ENCODE results near the gene IFNA7.
"Not testable (repeated sequence)": the region's sequence is repeated elsewhere in the genome, so short reads cannot be mapped to it uniquely, and the experiment has no call there.

IFNA7 gene

GRCh38 chr9:21174671-21175070 lies 27.3 kb downstream of the IFNA7 start:
- DNase-seq: no peak

- no peak for DNase-seq
These were observed 29.8 kb downstream of the IFNA7 start for GRCh38 chr9:21172156-21172555.

- DNase-seq: no peak
These were observed 30.7 kb downstream of the IFNA7 start for GRCh38 chr9:21171351-21171750.

GRCh38 chr9:21166560-21166959 lies 35.4 kb downstream of the IFNA7 start, which contains the start of gene IFNA21:
TSS of gene IFNA21 (minus strand) at chr9:21166660. CDS start at chr9:21166612, 48 bp downstream.
- not testable (repeated sequence) for DNase-seq

GRCh38 chr9:21165516-21165915 lies 36.5 kb downstream of the IFNA7 start:
- no peak for DNase-seq

- no peak for DNase-seq
These were observed 41.8 kb downstream of the IFNA7 start for GRCh38 chr9:21160178-21160577.

GRCh38 chr9:21155501-21155900 lies 46.5 kb downstream of the IFNA7 start:
- DNase-seq: no peak

GRCh38 chr9:21154018-21154608 lies 47.9 kb downstream of the IFNA7 start:
- no peak for DNase-seq

- no peak for DNase-seq
These were observed 48.5 kb downstream of the IFNA7 start for GRCh38 chr9:21153336-21154017.
